ENCODE measurements around the gene PDCD7.

- TF ChIP-seq CTCF (IDR thresholded peaks at IDR 0.05) (no peak), POLR2A (IDR thresholded peaks at IDR 0.05) (no peak)
Observed at GRCh38 chr15:65177901-65178300, 44.3 kb upstream of the PDCD7 start.

Data from testis (tissue), 2 donors.